GM08714 (cell line): ENCODE results near the gene PKP2.

Source experiments
- H3K4me3 ChIP-seq: fragments of 200-500 bp; sonication (Bioruptor generic); 2 replicates; pipeline ENCODE4 v1.5.1; 2014; ENCODE audit warnings: mild to moderate bottlenecking, low read length, inconsistent platforms
- ZNF274 ChIP-seq: IDR thresholded peaks from 2 replicates; pipeline ENCODE4 v1.6.1; 2012; ENCODE audit warnings: mild to moderate bottlenecking, low read depth, low read length

Gene PKP2

GRCh38 chr12:32859389-32859788 is 37.2 kb downstream of the PKP2 start:
- TF ChIP-seq ZNF274, result no peak
- no peak overlapping the region for H3K4me3 ChIP-seq

GRCh38 chr12:32854716-32855115 is 41.9 kb downstream of the PKP2 start:
- no peak overlapping the region for H3K4me3 ChIP-seq
- TF ChIP-seq ZNF274, result no peak

GRCh38 chr12:32854097-32854496 is 42.5 kb downstream of the PKP2 start:
- no peak overlapping the region for H3K4me3 ChIP-seq
- no peak for TF ChIP-seq ZNF274

- TF ChIP-seq ZNF274, result no peak
- no peak overlapping the region for H3K4me3 ChIP-seq
Observed at GRCh38 chr12:32847287-32847686, 49.3 kb downstream of the PKP2 start.

- H3K4me3 ChIP-seq, result no peak overlapping the region
- no peak for TF ChIP-seq ZNF274
Observed at GRCh38 chr12:32846053-32846452, 50.5 kb downstream of the PKP2 start.

GRCh38 chr12:32843528-32844095 is 53.0 kb downstream of the PKP2 start:
- TF ChIP-seq ZNF274, result no peak
- no peak overlapping the region for H3K4me3 ChIP-seq

GRCh38 chr12:32841061-32841460 is 55.5 kb downstream of the PKP2 start:
- H3K4me3 ChIP-seq, result no peak overlapping the region
- no peak for TF ChIP-seq ZNF274

- H3K4me3 ChIP-seq, result no peak overlapping the region
- TF ChIP-seq ZNF274, result no peak
Observed at GRCh38 chr12:32839828-32840227, 56.7 kb downstream of the PKP2 start.

GRCh38 chr12:32837974-32838373 is 58.6 kb downstream of the PKP2 start:
- no peak overlapping the region for H3K4me3 ChIP-seq
- TF ChIP-seq ZNF274, result no peak

GRCh38 chr12:32836710-32837109 is 59.9 kb downstream of the PKP2 start:
- TF ChIP-seq ZNF274, result no peak
- H3K4me3 ChIP-seq, result no peak overlapping the region

- no peak for TF ChIP-seq ZNF274
- H3K4me3 ChIP-seq, result no peak overlapping the region
Observed at GRCh38 chr12:32834122-32834521, 62.5 kb downstream of the PKP2 start.

GRCh38 chr12:32828552-32828951 is 68.0 kb downstream of the PKP2 start:
- TF ChIP-seq ZNF274, result no peak

GRCh38 chr12:32828120-32828519 is 68.5 kb downstream of the PKP2 start:
- TF ChIP-seq ZNF274, result no peak
- H3K4me3 ChIP-seq, result no peak overlapping the region

More at GRCh38 chr12:32828552-32828951, 68.0 kb downstream of the PKP2 start:
- no peak overlapping the region for H3K4me3 ChIP-seq

- TF ChIP-seq ZNF274, result no peak
- no peak overlapping the region for H3K4me3 ChIP-seq
Observed at GRCh38 chr12:32826807-32827412, 69.7 kb downstream of the PKP2 start.

- no peak overlapping the region for H3K4me3 ChIP-seq
- TF ChIP-seq ZNF274, result no peak
Observed at GRCh38 chr12:32824596-32824995, 72.0 kb downstream of the PKP2 start.

GRCh38 chr12:32822344-32822743 is 74.2 kb downstream of the PKP2 start:
- no peak for TF ChIP-seq ZNF274
- no peak overlapping the region for H3K4me3 ChIP-seq

GRCh38 chr12:32821710-32822109 is 74.9 kb downstream of the PKP2 start:
- TF ChIP-seq ZNF274, result no peak
- no peak overlapping the region for H3K4me3 ChIP-seq
